ENCODE results near the gene SNX7.

The SNX7 gene, protein sequence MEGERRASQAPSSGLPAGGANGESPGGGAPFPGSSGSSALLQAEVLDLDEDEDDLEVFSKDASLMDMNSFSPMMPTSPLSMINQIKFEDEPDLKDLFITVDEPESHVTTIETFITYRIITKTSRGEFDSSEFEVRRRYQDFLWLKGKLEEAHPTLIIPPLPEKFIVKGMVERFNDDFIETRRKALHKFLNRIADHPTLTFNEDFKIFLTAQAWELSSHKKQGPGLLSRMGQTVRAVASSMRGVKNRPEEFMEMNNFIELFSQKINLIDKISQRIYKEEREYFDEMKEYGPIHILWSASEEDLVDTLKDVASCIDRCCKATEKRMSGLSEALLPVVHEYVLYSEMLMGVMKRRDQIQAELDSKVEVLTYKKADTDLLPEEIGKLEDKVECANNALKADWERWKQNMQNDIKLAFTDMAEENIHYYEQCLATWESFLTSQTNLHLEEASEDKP

DNA sequence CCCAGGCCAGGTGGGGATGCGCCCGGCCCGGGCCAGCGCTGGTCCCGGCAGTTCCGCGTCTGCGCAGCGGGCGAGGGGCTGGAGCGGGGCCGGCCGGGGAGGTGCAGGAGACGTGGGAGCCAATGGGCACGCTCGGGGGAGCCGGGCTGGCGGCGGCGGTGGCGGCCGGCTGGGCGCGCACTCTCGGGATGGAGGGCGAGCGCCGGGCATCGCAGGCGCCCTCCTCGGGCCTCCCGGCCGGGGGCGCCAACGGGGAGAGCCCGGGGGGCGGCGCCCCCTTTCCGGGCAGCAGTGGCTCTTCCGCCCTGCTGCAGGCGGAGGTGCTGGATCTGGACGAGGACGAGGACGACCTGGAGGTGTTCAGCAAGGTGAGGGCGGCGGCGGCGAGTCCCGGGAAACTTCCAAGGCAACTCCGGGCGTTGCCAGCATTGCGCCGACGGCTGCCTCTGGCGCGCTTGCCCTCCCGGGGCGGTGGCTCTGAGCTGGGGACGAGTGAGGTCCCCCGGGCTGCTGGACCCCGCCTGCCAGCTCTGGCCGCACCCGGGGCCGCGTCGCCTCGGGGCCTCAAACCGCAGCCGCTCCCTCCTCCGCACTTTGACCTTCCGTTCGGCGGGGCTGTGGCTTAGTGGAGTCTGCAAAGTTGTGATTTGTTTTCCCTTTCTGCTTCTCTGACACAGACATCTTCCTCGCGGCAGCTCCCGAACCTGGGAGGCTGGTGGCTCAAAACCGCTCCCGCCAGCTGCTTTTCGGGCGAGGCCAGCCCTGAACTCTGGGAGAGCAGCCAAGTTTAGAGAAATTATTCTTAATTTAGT lies at the start of gene SNX7:
Gene SNX7 (plus strand): TSS at position 178 of the 812 bp plus-strand sequence. CDS start 11 bp downstream, at position 189.
- DNase-seq (ENCODE audit: low spot score): no peak

DNA sequence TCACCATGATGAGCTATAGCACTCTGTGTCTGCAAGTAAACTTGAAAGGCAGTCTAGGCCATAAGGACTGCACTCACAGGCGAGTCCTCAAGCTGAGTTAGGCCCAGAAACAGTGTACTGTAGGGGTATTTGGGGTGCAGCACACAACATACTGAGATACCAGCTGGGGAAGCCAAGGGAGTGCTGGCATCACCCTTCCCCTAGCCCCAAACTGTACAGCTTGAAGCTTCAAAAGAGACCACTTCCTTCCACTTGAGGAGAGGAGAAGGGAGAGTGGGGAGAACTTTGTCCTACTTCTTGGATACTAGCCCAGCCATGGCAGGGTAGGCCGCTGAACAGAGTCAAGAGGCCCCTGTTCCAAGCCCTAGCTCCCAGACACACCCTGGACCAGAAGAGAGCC lies 24.2 kb upstream of the SNX7 start:
- DNase-seq (ENCODE audit: low spot score): no peak

DNA sequence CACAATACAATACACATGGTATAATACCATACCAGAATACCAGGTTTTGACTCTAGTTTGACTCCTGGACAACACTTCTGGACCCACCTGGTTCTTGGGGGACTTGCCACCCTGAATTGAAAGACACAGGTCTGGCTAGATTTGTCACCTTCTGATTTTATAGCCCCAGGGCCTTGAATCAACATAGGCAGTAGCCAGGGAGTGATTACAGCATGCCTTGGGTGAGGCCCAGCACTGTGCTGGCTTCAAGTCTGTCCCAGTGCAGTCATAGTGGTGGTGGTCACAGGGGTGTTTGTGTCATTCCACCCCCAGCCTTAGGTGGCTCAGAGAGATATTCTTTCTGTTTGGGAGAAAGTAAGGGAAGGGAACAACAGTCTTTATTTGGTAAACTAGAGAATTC lies 23.3 kb upstream of the SNX7 start:
- no peak for DNase-seq (ENCODE audit: low spot score)

DNA sequence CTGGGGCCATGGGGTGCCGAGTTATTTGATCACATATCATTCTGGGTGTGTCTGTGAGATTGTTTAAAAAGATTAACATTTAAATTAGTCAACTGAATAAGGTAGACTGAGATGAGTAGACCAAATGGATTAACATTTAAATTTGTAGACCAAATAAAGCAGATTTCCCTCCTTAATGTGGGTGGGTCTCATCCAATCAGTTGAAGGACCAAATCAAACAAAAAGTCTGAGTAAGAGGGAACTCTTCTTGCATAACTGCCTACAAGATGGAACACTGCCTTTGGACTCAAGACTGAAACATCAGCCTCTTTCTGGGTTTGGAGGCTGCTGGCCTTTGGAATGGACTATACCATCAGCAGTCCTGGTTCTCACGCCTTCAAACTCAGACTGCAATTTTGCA lies 17.0 kb upstream of the SNX7 start:
- no peak for DNase-seq (ENCODE audit: low spot score)

DNA sequence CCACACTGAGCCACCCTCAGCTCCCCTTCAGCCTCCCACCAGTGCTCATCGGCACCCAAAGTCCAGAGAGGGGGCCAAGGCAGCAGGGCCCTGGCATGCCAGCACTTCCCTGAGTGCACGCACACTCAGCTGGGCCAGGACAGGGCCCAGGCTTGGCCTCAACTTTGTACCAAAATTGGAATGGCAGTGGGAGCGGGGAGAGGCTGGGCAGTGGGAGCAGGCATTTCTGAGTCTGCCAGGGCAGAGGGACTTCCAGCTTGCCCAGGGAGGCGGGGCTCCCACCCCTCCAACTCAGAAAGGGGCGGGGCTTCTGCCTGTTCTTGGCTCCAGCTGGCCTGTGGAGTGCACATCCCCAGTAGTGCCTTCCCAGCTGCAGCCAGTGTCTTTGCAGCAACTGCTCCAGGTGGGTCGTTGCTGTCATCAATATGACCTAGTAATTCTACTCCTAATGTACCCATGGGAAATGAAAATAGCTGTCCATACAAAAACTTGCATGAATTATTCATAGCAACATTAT lies 10.3 kb upstream of the SNX7 start:
- no peak for DNase-seq (ENCODE audit: low spot score)

DNA sequence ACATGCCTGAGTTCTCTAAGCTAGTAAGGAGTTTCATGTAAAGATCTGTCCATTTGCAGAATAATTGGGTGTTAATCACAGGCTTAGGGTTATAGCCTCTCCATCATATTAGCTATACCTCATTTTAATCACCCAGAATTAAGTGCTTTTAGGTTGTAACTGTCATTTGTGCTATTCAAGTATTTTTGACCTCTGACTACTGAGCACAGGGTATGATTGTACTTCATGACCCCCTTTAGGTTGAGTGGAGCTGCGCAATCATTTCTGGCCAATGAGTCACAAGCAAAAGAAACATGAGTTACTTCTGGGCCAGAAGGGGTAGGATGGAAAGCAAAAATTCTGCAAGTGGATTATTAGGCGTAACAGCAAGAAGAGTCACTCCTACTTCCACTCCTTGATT lies 8.4 kb upstream of the SNX7 start:
- no peak for DNase-seq (ENCODE audit: low spot score)

DNA sequence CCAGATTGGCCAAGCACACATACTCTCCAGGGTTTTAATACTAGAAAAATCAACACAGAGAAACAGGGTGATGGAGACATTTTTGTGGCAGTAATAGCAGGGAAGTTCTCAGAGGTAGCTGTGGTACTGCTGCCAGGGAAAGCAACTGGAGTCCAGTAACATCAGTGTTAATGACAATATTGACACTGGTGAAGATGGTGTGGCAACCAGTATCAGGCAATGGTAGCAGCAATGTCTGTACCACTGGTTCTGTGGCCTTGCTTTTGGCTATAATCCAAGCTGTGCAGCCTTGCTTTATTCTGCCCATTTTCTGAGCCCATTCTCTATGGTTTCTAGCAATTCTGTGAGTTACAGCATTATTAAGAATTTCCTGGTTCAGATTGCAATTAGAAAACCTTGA lies 1.6 kb upstream of the SNX7 start:
- DNase-seq (ENCODE audit: low spot score): no peak

DNA sequence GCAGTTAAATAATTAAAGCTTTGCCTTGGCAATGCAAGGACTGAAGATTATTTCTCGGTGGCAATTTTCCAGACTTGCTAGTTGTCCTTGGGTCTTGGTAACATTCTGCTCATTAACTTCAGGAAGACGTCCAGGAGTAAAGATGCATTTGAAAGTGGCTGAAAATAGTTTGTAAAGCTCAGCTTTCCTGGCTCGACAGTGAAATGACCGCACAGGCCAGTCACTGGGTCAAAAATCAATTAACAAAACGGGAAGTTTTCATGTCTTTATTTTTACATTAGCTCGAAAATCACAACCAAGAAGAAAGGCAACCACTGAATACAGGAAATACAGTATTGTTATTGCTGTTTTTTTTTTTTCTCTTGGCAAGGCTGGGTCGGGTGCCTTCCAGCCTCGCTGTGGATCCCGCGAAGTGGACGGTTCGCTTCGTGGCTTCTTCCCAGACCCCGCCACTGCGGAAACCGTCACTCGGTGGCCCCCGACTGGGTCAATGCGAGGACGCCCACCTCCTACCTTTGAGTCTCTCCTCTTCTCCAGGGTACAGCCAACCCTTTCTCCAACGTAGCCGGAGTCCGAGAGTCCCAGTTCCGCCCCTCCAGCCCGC lies 479 bp upstream of the SNX7 start:
- no peak for DNase-seq (ENCODE audit: low spot score)

DNA sequence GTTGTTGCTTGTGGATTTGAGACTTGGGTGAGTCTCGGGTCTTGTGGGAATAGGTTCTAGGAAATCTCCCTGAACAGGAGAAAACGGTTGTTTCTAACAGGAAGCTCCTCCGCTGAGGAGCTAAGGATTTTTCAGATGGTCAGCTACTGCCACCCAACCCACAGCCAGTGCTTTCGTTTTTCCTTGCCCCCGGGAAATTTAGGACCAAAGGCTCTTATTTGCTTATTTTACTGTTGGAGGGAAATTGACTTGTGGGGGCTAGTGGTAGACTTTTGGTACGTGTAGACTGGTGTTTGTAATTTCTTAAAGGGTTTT lies 792 bp downstream of the SNX7 start:
- no peak for DNase-seq (ENCODE audit: low spot score)

DNA sequence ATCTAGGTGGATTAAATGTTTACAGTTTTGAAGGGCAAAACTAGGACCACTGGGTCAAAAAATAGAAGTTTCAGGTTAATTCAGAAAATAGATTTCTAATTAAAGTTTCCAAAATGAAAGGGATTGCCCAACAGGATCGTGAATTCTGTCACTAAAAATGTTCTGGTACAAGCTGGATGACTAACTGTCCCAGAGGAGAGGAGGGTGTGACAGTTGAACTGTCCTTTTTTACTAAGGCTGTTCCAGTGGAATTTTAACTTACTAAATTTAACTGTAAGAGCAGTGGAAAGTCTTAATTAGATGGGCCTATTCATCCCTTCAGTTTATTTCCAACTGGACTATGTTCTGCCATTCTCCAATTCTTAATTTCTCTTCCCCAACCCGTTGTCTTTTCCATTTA lies 7.2 kb downstream of the SNX7 start:
- no peak for DNase-seq (ENCODE audit: low spot score)

DNA sequence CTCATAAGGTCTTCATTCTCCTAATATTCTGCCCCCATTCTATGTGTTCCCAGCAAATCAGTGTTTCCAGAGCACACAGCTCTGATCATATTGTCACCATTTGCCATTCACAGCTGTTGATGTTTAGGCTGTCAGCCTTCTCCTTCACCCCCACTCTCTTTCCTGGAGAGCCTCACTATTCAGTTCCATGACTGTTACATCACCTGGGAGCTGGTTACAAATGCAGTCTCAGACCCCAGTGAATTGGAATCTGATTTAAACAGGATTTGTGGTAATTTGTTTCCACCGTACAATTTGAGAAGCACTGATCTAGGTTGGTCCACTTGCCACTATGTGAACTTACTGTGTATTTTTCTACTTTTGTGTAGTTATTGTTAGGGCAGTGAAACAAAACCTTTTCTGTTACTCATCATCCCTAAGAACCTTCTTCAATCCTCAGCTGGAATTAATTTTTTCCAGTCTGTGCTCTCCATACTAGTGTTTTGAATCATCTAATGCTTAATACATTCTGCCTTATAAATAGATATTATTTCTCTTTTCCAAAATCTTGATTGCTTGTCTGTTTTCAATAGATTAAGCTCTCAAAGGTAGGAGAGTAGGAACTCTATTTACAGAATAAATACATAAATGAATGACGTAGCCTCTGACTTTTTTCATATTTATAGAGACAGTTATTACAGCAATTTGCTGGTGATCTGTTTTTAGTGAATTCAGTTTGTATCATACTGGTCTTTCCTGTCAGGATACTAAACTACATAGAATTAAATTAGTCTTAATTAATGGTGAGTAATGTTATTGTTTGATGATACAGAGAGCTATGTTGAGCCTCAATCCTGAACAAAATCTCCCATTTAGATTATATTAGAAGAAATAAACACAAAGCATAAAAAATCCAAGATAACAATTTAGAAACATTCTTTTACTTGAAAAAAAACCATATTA lies 8.1 kb downstream of the SNX7 start:
- no peak for DNase-seq (ENCODE audit: low spot score)

DNA sequence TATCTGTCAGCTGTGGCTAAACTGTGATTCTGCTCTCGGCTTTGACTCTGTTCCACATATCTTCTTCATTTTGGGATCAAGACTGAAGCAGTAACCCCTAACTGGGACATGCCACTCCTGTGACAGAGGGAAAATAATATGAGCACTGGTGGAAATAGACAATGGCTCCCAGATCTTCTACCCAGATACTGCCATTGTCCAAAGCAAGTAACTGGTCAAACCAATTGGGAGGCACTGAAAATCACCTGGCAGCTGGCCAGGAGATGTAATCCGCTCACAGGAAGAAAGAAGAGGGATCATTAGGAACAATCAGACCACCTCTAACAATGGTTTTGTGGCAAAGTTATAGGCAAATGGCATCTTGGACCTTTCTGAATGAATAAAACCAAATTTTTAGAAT lies 10.7 kb downstream of the SNX7 start:
- no peak for DNase-seq (ENCODE audit: low spot score)

DNA sequence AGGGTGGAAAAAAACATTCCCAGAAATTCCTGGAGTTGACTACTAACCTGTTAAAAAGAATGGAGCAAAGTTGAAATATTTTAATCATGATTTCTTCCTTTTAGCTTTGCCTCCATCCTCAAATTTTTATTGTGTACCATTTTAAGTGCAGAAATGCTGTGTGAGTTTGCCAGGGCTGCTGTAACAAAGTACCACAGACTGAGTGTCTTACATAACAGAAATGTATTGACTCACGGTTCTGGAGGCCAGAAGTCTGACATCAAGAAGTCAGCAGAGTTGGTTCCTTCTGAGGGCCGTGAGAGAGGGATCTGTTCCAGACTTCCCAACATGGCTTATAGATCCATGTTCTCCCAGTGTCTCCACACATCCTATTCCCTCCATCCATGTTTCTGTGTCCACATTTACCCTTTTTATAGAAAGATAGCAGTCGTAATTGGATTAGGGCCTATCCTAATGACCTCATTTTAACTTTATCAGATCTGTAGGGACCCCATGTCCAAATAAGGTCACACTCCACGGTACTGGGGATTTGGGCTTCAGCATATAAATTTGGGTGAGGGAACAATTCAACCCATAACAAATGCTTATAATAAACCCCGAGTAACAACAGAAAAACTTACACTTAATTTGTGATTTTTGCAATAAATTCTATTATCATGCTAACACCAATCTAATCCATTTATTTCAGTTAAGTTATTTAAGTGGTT lies 12.7 kb downstream of the SNX7 start:
- no peak for DNase-seq (ENCODE audit: low spot score)

DNA sequence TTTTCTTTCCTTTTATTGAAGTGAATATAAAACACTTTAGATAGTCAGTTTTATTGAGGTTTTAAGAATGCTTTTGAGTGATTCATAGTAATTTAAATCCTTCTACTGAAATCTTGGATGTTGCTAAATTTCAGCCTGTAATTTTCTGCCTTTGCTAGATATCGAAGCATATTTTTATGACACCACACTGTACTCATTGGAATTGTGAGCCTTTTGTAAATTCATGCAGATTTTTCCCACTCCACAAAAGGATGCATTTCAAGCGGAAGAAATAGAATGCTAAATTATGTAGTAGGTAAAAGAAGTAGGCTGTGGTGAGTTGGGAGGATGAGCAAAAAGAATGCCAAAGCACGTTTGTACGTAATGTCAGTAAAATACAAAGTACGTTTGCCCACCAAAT lies 13.8 kb downstream of the SNX7 start:
- DNase-seq (ENCODE audit: low spot score): no peak

DNA sequence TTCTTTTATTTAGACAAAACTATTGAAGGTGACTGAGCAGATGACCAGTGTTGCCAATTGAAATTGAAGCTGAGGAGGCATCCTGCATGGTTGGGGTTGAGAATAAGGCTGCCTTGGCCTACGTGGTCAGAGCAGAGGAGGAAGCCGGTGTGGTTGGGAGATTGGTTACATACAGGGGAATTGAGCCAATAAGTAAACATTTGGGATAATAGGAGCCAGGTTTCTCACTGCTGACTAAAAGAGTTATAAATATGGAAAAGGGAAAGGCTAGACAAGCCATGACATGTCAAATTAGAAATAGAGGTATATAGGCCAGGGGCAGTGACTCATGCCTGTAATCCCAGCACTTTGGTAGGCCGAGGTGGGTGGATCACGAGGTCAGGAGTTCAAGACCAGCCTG lies 15.8 kb downstream of the SNX7 start:
- DNase-seq (ENCODE audit: low spot score): no peak

DNA sequence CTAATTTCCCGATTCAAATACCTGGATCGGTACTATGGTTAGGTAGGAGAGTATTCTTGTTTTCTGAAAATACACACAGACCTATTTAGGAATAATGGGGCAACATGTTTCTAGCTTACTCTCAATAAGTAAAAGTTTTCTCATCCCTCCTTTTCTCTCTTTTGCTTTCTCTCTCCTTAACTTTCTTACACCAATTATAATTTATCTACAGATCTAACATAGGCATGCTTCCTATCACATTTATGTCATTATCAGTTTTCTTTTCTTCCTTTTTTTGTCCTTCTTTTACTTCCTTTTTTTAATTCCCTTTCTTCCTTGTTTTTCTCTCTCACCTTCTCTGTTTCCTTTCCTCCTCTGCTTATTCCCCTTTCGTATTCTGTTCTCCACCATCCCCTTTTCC lies 20.3 kb downstream of the SNX7 start:
- no peak for DNase-seq (ENCODE audit: low spot score)

DNA sequence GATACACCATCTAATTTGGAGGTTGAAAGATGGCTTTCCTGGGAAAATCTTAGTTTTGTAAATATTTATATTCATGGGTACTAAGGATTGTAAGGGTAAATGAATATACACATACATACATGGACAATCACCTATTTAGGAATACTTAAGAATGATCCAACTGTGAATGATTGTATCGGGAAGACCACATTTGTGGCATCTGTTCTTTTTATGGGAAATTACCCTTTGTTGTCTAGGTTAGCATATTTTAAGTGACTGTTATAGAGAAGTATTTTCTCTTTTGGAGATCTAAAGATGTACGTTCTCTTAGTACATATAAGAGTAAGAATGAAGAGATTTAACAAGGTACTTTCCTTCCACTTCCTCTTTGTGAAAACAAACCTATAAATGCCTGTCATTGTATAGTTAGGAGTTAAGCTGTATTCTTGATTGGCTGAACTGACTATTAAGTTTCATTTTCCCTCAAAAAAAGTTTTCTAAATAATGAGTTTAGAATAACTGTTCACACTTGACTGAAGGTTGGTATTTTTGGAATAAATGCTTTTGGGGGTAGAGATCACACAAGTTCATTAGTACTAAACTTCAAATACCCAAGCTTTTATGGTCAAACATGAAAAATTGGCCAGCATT lies 26.7 kb downstream of the SNX7 start:
- DNase-seq (ENCODE audit: low spot score): no peak

DNA sequence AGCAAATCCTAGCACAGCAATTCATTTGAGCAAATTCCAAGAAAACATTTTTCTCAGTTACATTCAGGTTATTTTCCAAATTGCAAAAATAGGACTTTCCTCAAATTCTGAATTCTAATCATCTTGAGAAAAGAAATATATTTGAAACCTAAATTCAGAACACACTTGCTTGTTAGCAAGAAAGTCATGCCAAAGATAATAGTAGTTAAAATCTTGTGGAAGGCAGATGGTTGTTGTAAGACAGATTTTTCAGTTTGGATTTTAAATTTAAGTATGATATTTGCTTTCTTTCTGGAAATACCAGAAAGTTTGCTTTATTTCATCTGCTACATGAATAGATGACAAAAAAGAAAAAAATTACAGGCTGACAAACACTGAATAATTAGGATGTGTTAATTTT lies 29.1 kb downstream of the SNX7 start:
- no peak for DNase-seq (ENCODE audit: low spot score)

DNA sequence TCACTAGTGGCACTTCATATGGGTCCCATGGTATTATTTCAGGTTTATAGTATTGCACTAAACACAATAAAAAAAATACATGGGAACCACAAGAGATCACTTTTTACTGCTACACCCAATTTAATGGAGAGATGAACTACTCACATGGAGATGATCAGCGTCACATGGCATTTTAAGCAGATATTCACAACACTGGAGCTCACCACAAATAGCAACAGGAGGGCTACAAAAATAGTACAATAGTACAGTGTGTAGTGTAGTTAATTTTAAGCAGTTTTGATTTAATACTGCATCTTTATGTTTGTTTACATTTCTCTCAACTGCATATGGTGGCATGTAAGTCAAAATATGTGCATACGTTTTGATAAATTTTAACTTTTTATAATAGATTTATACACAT lies 31.0 kb downstream of the SNX7 start:
- no peak for DNase-seq (ENCODE audit: low spot score)

DNA sequence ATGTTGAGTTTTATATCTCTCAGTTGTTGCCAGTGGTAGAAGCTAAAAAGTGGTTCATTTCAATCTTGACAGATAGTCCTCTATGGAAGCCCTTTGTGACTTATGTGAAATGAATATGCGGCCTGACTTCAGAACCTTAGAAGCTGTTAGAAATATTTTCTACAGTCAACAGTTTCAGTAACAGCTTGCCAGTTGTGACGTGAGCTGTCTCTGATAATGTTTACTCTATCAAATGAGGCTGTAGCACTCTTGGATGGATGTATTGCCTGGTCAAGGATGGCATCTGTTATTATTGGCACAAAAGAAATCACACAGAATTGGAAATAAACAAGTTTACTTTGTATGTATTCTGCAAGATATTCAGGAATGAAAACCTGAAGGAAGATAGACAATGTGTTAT lies 31.9 kb downstream of the SNX7 start:
- no peak for DNase-seq (ENCODE audit: low spot score)

DNA sequence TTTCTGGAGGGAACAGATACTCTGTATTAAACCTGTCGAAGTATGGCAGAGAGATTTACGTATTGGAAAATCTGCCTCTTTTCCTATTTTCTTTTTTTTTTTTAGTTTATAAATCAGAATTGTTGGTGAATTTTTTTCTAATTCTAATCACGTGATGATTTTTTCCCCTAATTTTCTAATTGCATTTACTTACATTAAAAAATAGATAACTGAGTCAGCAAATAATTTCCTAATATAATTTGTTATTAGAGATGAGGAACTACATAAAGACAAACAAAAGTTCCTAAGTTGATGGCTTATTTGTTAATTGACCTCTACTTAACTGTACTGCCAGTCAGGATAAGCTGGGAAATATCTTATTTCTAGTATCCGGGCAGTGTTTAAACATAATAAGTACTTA lies 34.6 kb downstream of the SNX7 start:
- no peak for DNase-seq (ENCODE audit: low spot score)

Measured in NAMALWA (cell line).